IPS-15b (cell line): ENCODE measurements around the gene INTS1.

Experiments used
- H3K27me3 ChIP-seq: one replicate; pipeline ENCODE4 v1.6.1; 2013; ENCODE audit warnings: low read length; ENCODE audit not compliant: control insufficient read depth, insufficient read depth
- H3K36me3 ChIP-seq: one replicate; pipeline ENCODE4 v1.6.1; 2013; ENCODE audit warnings: low read length; ENCODE audit not compliant: control insufficient read depth, insufficient read depth
- H3K4me1 ChIP-seq: one replicate; pipeline ENCODE4 v1.6.1; 2013; ENCODE audit warnings: mild to moderate bottlenecking, low read length; ENCODE audit not compliant: control insufficient read depth, insufficient read depth
- H3K4me3 ChIP-seq: one replicate; pipeline ENCODE4 v1.5.1; 2013; ENCODE audit warnings: low read depth, low read length
- H3K9ac ChIP-seq: one replicate; pipeline ENCODE4 v1.6.1; 2013; ENCODE audit warnings: low read depth, mild to moderate bottlenecking, low read length
- H3K9me3 ChIP-seq: one replicate; pipeline ENCODE4 v1.6.1; 2013; ENCODE audit warnings: mild to moderate bottlenecking, low read length; ENCODE audit not compliant: control insufficient read depth, insufficient read depth

INTS1 gene

DNA sequence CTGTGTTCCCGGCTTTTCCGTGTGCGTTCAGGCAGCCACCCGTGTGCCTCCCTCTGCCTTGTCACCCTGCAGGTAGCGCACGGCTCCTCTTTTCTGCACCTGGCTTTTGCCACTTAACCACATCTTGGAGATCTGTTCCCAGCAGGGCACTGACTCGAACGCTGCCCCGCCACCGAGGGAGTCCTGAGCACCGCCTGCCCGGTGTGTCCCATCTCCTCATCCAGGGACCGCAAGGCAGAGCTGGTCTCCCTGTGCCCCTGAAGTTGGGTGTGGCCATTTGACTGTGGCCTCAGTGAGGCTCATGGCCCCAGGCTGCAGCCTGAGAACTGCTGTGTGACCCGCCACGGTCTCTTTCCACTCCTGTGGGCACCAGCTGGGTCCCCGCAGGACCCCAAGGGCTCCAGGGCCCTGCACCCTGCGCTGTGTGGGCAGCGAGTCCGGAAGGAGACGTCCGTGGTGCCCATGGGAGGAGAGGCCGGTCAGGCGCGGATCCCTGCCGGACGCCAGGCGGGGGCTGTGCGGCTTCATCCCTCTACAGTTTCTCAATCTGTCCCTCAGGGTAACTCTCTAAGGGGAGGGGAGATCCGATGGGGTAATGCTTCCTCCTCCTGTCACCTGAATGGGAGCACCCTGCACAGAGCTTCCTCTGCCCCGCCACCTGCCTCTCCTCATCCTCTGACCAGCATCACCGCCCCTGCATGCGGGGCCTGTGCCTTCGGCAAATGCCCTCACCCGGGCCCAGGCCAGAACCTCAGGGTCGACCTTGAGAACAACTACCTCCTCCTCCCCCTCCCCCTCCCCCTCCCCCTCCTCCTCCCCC is 1.8 kb upstream of the INTS1 start:
- no peaks in the 10 kb centered on the region for H3K9me3 ChIP-seq
- H3K4me1 ChIP-seq = peaks cover 6% of the 10 kb centered on the region
- H3K4me3 ChIP-seq = no peak overlapping the region
- H3K36me3 ChIP-seq = peaks cover 17% of the 10 kb centered on the region
- H3K27me3 ChIP-seq = no peaks in the 10 kb centered on the region
- peak overlapping the region; percentile 16 for H3K9ac ChIP-seq

DNA sequence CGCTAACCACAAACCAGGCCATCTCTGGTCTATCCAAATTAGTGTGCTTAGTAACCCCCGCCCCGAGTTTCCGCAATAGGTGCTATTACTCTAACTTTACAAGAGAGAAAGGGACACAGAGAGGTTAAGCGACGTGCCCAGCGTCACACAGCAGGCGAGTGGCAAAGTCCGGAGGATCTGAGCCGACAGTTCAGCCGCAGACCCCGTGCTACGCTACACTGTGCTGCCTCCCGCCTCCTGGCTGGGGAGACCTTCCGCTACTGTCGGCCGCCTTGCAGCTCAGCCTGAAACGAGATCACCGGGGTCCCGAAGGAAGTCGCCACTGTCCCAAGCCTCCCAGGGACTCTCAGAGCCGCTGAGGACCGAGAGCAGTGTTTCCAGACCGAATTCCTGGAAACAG is 799 bp downstream of the INTS1 start:
- Histone ChIP-seq H3K4me1 (peaks cover 6% of the 10 kb centered on the region), H3K9ac (peak overlapping the region; percentile 79), H3K36me3 (peaks cover 41% of the 10 kb centered on the region), H3K9me3 (no peaks in the 10 kb centered on the region), H3K27me3 (no peaks in the 10 kb centered on the region), H3K4me3 (peak overlapping the region; percentile 63)

DNA sequence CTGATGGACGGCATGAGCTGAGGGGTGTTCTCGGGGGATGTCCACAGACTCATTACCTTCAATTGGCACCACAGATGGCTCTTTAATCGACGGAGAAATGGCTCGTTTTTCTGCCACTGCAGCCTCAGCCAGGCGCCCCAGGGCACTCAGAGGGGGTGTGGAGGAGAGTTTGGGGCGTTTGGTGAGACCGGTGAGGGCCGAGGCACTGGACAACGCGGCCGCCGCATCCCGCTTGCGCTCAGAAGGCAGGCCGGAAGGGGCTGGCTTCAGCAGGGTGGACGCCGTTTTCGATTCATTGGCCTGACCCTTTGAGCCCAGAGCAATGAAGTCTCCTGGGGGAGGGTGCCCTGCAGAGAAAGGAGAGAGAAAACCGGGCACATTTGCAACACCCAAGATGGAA is 1.3 kb downstream of the INTS1 start:
- Histone ChIP-seq H3K4me1 (peaks cover 6% of the 10 kb centered on the region), H3K27me3 (no peaks in the 10 kb centered on the region), H3K4me3 (peak overlapping the region; percentile 63), H3K9ac (peak overlapping the region; percentile 79), H3K36me3 (peaks cover 46% of the 10 kb centered on the region), H3K9me3 (no peaks in the 10 kb centered on the region)

DNA sequence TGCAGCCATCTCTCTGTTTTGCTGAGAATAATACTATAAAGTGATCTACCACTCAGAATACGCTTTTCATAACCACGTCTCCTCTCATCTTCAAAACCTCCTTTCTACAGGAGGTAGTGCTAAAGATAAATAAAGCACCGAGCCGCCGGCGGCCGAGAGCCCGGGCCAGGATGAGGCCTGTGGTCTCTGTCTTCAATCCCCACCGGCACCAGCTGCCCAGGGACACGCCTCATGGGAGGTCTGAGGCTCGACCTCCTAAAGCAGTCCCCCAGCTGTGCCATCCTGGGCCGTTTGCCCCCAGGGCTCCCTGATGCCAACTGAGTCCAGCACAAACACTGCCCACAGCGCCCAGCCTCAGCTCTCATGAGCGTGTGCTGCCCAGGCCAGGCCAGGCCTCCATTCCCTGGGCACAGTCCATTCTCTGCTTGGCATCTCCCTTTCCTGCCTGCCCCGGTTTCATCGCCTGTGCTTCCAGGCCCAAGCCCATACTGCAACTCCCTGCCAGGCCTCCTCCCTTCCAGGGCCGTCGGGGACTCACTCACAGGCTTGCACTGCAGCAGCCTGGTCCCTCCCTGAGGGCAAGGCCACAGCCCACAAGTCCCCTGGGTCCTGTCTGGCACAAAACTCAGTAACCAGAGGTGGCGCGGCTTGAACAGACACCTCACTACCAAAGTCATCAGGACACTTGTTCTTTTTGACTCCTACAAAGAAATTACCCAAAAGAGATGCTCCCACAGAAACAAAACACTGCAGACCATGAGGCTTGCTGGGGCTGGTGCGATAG is 2.5 kb downstream of the INTS1 start:
- no peaks in the 10 kb centered on the region for H3K27me3 ChIP-seq
- no peak overlapping the region for H3K9ac ChIP-seq
- H3K9me3 ChIP-seq = no peaks in the 10 kb centered on the region
- no peak overlapping the region for H3K4me3 ChIP-seq
- H3K4me1 ChIP-seq = peaks cover 6% of the 10 kb centered on the region
- peaks cover 58% of the 10 kb centered on the region for H3K36me3 ChIP-seq

DNA sequence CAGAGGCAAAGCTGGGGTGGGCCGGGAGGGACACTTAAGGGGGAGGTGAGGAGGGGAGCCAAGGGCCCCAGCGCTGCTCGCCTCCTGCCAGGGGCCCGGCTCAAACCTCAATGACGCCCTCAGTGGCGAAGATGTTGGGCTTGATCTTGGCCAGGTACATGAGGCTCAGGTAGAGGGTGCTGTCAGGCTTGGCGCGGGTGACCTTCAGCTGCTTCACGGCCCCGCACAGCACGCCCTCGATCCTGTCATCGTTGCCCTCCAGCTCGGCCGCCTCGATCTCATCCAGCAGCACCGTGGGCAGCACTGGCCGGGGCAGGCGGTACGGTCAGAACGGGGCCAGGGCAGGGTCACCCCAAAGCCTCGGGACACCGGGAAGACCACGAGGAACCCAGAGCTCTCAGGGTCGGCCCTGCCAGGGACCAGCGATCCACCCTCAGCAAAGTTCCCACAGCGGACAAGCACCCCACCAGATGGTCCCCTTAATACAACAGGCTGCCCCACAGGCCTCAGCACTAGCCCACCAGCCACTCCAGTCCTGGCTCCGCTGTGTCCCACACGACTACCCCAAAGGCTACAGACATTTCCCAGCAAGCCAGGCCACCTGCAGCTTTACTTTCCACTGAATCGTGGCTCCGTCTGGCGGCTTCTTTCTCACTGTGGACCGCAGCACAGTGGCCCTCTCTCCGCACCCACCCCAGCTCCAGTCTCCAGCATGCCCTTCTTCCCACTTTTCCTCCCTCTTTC is 4.0 kb downstream of the INTS1 start:
- H3K4me3 ChIP-seq = no peak overlapping the region
- H3K9me3 ChIP-seq = no peaks in the 10 kb centered on the region
- peaks cover 2% of the 10 kb centered on the region for H3K4me1 ChIP-seq
- peaks cover 71% of the 10 kb centered on the region for H3K36me3 ChIP-seq
- no peak overlapping the region for H3K9ac ChIP-seq
- no peaks in the 10 kb centered on the region for H3K27me3 ChIP-seq

DNA sequence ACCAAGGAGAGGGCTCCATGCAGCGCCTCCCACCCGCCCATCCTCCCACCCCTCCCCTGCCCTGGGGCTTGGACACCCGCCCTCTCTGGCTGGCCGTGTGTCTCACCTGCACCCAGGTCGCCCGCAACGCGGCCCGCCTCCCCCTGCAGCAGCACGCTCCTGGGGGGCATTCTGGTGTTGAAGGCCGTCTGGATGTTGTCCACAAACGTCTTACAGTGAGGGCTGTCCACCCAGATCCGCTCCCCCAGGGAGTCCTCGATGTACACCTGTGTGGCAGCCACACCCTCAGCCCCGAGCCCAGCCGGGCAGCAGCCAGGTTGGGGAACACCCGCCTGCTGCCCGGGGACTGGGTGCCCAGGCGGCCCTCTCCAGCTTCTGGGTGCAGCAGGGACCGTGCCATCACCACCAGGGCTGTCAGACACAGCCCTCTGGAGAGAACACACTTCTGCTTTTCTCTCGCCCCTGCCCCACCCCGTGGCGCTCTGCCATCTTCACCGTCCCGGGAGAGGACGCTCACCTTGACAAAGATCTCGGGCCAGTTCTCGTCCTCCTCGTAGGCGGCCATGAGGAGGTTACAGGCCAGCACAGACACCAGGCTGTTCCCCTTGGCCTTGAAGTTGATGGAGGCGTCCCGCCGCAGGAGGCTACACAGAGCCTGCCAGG is 4.7 kb downstream of the INTS1 start:
- Histone ChIP-seq H3K4me3 (no peak overlapping the region), H3K27me3 (no peaks in the 10 kb centered on the region), H3K9me3 (no peaks in the 10 kb centered on the region), H3K36me3 (peaks cover 74% of the 10 kb centered on the region), H3K4me1 (peaks cover 2% of the 10 kb centered on the region), H3K9ac (no peak overlapping the region)

DNA sequence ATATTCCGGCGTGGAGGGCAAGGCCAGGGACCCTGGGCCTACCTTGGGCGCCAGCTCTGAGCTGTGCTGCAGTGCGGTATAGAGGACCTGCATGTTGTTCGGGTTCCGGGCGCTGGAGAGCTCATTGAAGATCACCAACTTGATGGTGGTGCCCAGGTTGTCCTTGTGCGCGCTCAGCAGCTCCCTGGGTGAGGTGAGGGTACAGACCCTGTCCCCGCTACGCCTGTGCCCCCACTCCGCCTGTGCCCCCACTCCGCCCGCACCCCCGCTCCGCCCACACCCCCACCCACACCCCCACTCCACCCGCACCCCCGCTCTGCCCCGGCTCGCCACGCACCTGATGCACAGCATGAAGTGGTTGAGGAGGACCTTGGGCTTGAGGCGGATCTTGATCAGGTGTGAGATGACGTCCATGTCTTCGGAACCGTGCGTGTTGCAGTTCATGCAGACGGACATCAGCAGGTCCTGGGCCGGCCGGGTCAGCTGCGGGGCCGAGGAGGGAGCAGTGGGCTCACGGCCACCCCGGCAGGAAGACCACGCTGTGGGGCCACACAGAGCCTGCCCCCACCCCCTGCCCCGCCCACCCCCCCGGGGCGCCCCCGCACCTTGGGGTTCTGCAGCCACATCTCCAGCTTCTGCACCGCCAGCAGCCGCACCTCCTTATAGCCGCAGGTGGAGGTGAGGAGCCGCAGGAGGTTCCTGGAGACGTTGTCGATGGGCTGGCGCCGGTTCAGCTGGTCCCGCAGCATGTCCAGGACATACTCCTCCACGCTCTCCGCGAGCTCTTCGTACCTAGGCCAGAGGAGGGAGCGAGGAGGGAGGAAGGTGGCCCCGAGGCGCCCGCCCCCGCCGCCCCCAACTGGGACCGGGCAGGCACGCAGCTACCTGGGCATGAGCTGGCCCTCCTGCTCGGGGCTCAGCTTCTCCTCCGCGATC is 5.6 kb downstream of the INTS1 start:
- Histone ChIP-seq H3K9me3 (no peaks in the 10 kb centered on the region), H3K27me3 (no peaks in the 10 kb centered on the region), H3K4me3 (no peak overlapping the region), H3K36me3 (peaks cover 82% of the 10 kb centered on the region), H3K4me1 (peaks cover 2% of the 10 kb centered on the region), H3K9ac (no peak overlapping the region)

DNA sequence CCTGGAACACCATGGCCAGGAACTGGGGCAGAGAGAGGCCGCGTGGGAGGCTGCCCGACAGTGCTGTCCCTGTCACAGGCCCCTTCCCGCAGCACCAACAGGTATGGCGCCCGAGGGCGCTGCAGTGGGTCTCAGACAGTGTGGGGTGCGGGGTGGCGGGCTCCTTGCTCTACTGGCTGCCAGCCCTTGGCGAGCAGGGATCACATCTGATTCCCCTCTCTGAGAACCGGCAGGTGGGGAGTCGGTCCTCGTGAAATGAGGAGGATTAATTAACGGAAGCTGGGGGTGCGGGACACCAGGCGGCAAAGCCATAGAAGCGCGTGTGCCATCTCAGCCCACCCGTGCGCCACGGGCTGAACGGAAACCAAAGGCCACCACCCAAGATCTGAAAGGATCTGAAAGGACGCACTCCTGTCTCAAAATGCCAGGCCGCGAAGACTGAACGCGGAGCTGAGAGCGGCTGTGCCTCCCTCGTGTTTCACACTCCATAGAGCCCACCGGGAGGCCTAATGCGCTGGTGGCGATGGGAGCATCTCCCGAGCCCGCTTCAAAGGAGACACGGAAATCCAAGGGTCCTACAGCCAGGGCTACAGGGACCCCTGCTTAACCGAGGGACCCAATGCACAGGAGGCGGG is 6.8 kb downstream of the INTS1 start:
- Histone ChIP-seq H3K36me3 (peaks cover 76% of the 10 kb centered on the region), H3K9me3 (no peaks in the 10 kb centered on the region), H3K27me3 (no peaks in the 10 kb centered on the region), H3K9ac (no peak overlapping the region), H3K4me3 (no peak overlapping the region), H3K4me1 (no peaks in the 10 kb centered on the region)

DNA sequence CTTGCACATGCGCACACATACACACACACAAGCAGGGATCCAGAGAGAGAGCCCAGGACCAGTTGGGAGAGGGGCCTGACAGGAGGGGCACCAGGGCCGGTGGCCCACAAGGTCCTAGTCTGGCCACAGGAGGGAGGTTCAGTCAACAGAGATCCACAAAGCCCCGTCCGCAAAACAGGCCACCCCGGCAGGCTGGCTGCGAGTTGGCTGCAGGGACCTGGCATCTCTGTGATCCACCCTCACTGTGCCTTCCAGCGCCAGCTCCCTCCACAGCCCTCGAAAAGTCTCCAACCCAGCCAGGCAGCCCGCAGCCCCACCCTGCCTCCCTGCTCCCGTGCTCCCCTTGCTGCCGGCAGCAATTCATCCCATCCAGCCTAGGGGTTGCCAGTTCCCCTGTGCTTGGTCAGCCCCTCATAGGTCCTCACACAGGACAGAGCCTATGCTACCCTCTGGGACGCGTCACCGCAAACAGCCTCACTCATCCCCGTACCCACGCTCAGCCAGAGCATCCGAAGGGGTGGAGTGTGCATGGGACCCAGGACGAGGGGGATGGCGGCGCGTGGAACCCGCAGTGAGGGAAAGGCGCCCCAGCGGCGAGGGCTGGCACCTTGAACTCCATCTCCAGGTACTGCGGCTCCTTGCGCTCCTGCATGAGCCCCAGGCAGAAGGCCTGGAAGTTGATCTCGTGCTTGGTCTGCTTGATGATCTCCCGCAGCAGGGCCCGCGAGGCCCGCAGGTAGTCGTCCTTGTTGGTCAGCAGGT is 7.5 kb downstream of the INTS1 start:
- Histone ChIP-seq H3K4me3 (no peak overlapping the region), H3K9ac (no peak overlapping the region), H3K27me3 (no peaks in the 10 kb centered on the region), H3K36me3 (peaks cover 74% of the 10 kb centered on the region), H3K9me3 (no peaks in the 10 kb centered on the region), H3K4me1 (no peaks in the 10 kb centered on the region)
